Vagina (tissue), 2 donors: ENCODE results near the gene PREB. TPM values are rescaled to one million over a fixed set of nuclear protein-coding genes. Genes with fewer than 3 reads are reported as not detected.

Experiments
- DNase-seq, 2 donors: peaks; one replicate each; pipeline ENCODE4 v3.0.0-alpha.2; 2017; ENCODE audit errors: extremely low spot score in 2 of 2
- H3K27ac ChIP-seq: fragments of 200-600 bp; sonication (generic); one replicate; pipeline ENCODE4 v1.5.1; 2019
- H3K27me3 ChIP-seq: fragments of 200-600 bp; sonication (generic); one replicate; pipeline ENCODE4 v1.5.1; 2019
- H3K36me3 ChIP-seq, 2 donors: fragments of 200-600 bp; sonication (generic); one replicate each; pipeline ENCODE4 v1.5.1; 2017 to 2019
- H3K4me1 ChIP-seq: fragments of 200-600 bp; sonication (generic); one replicate; pipeline ENCODE4 v1.5.1; 2019
- H3K4me3 ChIP-seq, 2 donors: fragments of 200-600 bp; sonication (generic); 1 replicate in 1 of 2; 2 replicates in 1 of 2; pipeline ENCODE4 v1.5.1; 2016 to 2019
- H3K9me3 ChIP-seq: fragments of 200-600 bp; sonication (generic); one replicate; pipeline ENCODE4 v1.5.1; 2019
- POLR2A ChIP-seq, 2 donors: fragments of 450-650 bp; IDR thresholded peaks; one replicate each; pipeline ENCODE4 v1.6.1; 2017; ENCODE audit warnings: antibody characterized with exemption in 2 of 2, mild to moderate bottlenecking in 2 of 2, moderate library complexity in 2 of 2
- POLR2AphosphoS5 ChIP-seq, 2 donors: sonication (generic); formaldehyde crosslinking; IDR thresholded peaks; one replicate each; pipeline ENCODE4 v1.9.0; 2017; ENCODE audit warnings: antibody characterized with exemption in 2 of 2, mild to moderate bottlenecking in 2 of 2, low read depth in 1 of 2; ENCODE audit not compliant: insufficient read depth in 1 of 2
- intact Hi-C: fragments of 100-400 bp; cut with DNase I; formaldehyde crosslinking; loops from one replicate; pipeline ENCODE4 v1.15.1; 2023
- total RNA-seq: library from RNA; depleted of rRNA; stranded (reverse); fragments of >200 nt; gene quantifications from one replicate; pipeline ENCODE4 v1.2.3, GENCODE V29; 2016
- TF ChIP-seq, protein P1 (sequence below), 3 experiments: fragments of 450-650 bp in 2 of 3; fragments of 200-600 bp in 1 of 3; sonication (generic) in 1 of 3; IDR thresholded peaks; one replicate each; pipeline ENCODE4 v1.5.1; 2017 to 2019; ENCODE audit warnings: antibody characterized with exemption in 3 of 3, mild to moderate bottlenecking in 2 of 3, moderate library complexity in 2 of 3

Gene PREB
- total RNA-seq, 1 donor from 2014 or later: 57.5 TPM

DNA sequence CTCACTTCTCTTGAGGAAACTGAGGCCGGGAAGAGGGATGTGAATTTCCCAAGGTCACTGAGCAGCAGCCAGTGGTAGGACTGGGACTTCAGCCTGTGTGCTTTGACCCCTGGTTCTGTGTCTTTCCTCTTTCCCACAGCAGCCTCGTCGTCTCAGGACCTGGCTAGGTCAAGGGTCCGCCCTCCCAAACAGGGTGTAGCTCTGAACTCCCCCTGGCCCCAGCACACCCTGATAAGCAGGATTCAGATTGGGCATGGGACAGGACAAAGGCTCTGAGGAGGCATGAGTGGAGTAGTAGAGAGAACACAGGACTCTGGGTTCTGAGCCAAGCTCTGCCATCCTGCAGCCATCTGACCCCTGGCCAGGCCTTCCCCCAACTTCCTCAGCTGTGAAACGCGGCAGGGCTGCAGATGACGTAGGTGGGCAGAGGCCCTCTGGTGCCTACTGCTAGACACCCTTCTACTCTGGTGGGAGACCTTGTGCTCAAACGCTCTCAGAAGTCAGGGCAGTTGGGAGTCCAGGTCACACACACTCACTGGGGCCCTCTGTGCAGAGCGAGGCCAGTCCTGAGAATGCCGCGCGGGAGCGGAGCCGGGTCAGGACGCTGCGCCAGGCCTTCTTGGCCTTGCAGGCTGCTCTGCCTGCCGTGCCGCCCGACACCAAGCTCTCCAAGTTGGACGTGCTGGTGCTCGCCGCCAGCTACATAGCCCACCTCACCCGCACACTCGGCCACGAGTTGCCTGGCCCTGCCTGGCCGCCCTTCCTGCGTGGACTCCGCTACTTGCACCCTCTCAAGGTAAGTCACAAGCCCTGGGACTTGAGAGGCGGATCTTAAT, 15.4 kb upstream of the PREB start:
- peak overlapping the region in 1 of 2 donors; percentile 8 for H3K4me3 ChIP-seq
- peaks cover 10% of the 10 kb centered on the region for H3K4me1 ChIP-seq
- H3K27me3 ChIP-seq: no peaks in the 10 kb centered on the region
- intact Hi-C loops: no loop called here
- TF ChIP-seq POLR2A (IDR thresholded peaks at IDR 0.05): no peak
- TF ChIP-seq POLR2AphosphoS5 (IDR thresholded peaks at IDR 0.05; ENCODE audit: insufficient read depth in 1 of 2, low read depth in 1 of 2): no peak
- TF ChIP-seq, protein P1, sequence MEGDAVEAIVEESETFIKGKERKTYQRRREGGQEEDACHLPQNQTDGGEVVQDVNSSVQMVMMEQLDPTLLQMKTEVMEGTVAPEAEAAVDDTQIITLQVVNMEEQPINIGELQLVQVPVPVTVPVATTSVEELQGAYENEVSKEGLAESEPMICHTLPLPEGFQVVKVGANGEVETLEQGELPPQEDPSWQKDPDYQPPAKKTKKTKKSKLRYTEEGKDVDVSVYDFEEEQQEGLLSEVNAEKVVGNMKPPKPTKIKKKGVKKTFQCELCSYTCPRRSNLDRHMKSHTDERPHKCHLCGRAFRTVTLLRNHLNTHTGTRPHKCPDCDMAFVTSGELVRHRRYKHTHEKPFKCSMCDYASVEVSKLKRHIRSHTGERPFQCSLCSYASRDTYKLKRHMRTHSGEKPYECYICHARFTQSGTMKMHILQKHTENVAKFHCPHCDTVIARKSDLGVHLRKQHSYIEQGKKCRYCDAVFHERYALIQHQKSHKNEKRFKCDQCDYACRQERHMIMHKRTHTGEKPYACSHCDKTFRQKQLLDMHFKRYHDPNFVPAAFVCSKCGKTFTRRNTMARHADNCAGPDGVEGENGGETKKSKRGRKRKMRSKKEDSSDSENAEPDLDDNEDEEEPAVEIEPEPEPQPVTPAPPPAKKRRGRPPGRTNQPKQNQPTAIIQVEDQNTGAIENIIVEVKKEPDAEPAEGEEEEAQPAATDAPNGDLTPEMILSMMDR (IDR thresholded peaks at IDR 0.05): no peak
- no peak for DNase-seq
- no peak overlapping the region for H3K27ac ChIP-seq
- H3K36me3 ChIP-seq: no peaks in the 10 kb centered on the region
- H3K9me3 ChIP-seq: no peaks in the 10 kb centered on the region

GRCh38 chr2:27148801-27149439, 14.5 kb upstream of the PREB start, which contains the start of gene TCF23:
TCF23 (plus strand) TSS chr2:27149004; CDS start chr2:27149134, 130 bp downstream.
- Histone ChIP-seq H3K27ac (no peak within 1 kb of the TSS), H3K9me3 (no peaks in the 10 kb centered on the region), H3K4me1 (peaks cover 1% of the 10 kb centered on the region), H3K4me3 (peak within 1 kb of the TSS in 1 of 2 donors; percentile 8), H3K36me3 (no peaks in the 10 kb centered on the region), H3K27me3 (no peaks in the 10 kb centered on the region)
- DNase-seq: no peak
- TF ChIP-seq POLR2AphosphoS5 (IDR thresholded peaks at IDR 0.05; ENCODE audit: insufficient read depth in 1 of 2, low read depth in 1 of 2) (peak; percentile 35 to 69), POLR2A (IDR thresholded peaks at IDR 0.05) (no peak)
- TF ChIP-seq, protein P1 (IDR thresholded peaks at IDR 0.05): no peak
- intact Hi-C loops: no loop called here

GRCh38 chr2:27147935-27148334, 13.5 kb upstream of the PREB start:
- Histone ChIP-seq H3K27me3 (no peaks in the 10 kb centered on the region), H3K36me3 (no peaks in the 10 kb centered on the region), H3K9me3 (no peaks in the 10 kb centered on the region), H3K4me3 (no peak overlapping the region), H3K4me1 (no peaks in the 10 kb centered on the region), H3K27ac (no peak overlapping the region)
- no peak for DNase-seq
- TF ChIP-seq, protein P1 (IDR thresholded peaks at IDR 0.05): no peak
- no peak for TF ChIP-seq POLR2A (IDR thresholded peaks at IDR 0.05)
- no peak for TF ChIP-seq POLR2AphosphoS5 (IDR thresholded peaks at IDR 0.05; ENCODE audit: insufficient read depth in 1 of 2, low read depth in 1 of 2)
- intact Hi-C loops: no loop called here

DNA sequence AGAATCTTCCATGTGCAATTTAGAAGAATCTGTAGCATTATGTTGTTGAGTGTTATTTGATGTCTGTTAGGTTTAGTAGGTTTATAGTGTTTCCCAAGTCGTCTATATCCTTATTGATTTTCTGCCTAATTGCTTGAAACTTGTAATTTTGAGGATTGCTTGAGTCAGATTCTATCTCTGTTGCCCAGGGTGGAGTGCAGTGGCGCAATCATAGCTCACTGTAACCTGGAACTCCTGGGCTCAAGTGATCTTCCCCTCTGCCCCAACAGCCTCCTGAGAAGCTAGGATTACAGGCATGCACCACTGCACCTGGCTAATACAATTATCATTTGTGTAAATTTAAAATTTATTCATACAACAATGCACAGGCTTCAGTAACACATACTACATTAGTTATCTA, 11.2 kb upstream of the PREB start:
- no peak overlapping the region for H3K4me3 ChIP-seq
- TF ChIP-seq, protein P1 (IDR thresholded peaks at IDR 0.05): no peak
- H3K27me3 ChIP-seq: no peaks in the 10 kb centered on the region
- no peaks in the 10 kb centered on the region for H3K4me1 ChIP-seq
- no peaks in the 10 kb centered on the region for H3K9me3 ChIP-seq
- no peak for DNase-seq
- H3K27ac ChIP-seq: no peak overlapping the region
- no peaks in the 10 kb centered on the region for H3K36me3 ChIP-seq
- intact Hi-C loops: no loop called here

DNA sequence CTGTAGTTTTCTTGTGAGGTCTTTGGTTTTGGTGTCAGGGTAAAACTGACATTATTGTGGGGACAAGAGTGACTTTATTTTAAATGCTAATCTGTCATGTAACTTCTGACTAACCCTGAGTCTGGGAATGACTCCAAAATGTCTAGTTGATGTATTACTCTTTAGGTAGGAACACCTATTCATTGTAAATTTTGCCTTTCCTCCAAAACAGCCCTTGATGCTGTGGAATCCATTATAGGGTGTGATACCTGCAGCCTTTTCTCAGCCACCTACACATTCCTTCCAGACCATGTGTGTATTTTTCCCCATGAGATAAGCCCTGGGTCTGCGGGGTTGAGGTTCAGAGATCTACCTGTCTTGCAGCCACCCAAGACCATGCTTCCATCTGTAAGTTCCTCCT, 8.8 kb upstream of the PREB start:
- H3K4me3 ChIP-seq: no peak overlapping the region
- H3K4me1 ChIP-seq: no peaks in the 10 kb centered on the region
- no peak for DNase-seq
- TF ChIP-seq POLR2AphosphoS5 (IDR thresholded peaks at IDR 0.05; ENCODE audit: insufficient read depth in 1 of 2, low read depth in 1 of 2): peak in 1 of 2 donors; percentile 7
- TF ChIP-seq POLR2A (IDR thresholded peaks at IDR 0.05): no peak
- intact Hi-C loops: no loop called here
- no peaks in the 10 kb centered on the region for H3K36me3 ChIP-seq
- H3K27me3 ChIP-seq: no peaks in the 10 kb centered on the region
- H3K9me3 ChIP-seq: no peaks in the 10 kb centered on the region
- no peak overlapping the region for H3K27ac ChIP-seq
